Astrocyte (in vitro differentiated cells and primary cell): ENCODE results near the gene CCDC89.

Source experiments
- CTCF ChIP-seq: IDR thresholded peaks from 2 replicates; pipeline ENCODE4 v1.5.1; 2011; ENCODE audit warnings: low read depth, mild to moderate bottlenecking, inconsistent platforms, low read length, moderate library complexity; ENCODE audit not compliant: insufficient read depth
- EZH2 ChIP-seq: IDR thresholded peaks from 2 replicates; pipeline ENCODE4 v1.6.1; 2012; ENCODE audit warnings: mild to moderate bottlenecking, low read length, inconsistent platforms; ENCODE audit not compliant: insufficient read depth

GRCh38 chr11:85661972-85662664 lies 23.9 kb downstream of the CCDC89 start:
- TF ChIP-seq CTCF = no peak
- no peak for TF ChIP-seq EZH2
